Cardiac fibroblast (primary cell): ENCODE measurements around the gene SH2D5.
"Not testable (repeated sequence)": the region's sequence is repeated elsewhere in the genome, so short reads cannot be mapped to it uniquely, and the experiment has no call there.

Source experiments
- DNase-seq, 2 donors: peaks; one replicate each; pipeline versions ENCODE4 v3.0.0 to v3.0.0-alpha.2; 2010; ENCODE audit warnings: low read depth in 2 of 2
- H3K4me3 ChIP-seq, 2 donors: replicated peaks in 1 of 2; 1 replicate in 1 of 2; 2 replicates in 1 of 2; pipeline ENCODE4 v1.5.1; 2011; ENCODE audit warnings: low read depth in 2 of 2, low read length in 2 of 2, mild to moderate bottlenecking in 2 of 2, moderate library complexity in 1 of 2
- TF ChIP-seq, protein P1 (sequence below): IDR thresholded peaks from one replicate; pipeline ENCODE4 v1.5.1; 2011; ENCODE audit warnings: low read depth, mild to moderate bottlenecking, low read length, inconsistent platforms

The SH2D5 gene

DNA sequence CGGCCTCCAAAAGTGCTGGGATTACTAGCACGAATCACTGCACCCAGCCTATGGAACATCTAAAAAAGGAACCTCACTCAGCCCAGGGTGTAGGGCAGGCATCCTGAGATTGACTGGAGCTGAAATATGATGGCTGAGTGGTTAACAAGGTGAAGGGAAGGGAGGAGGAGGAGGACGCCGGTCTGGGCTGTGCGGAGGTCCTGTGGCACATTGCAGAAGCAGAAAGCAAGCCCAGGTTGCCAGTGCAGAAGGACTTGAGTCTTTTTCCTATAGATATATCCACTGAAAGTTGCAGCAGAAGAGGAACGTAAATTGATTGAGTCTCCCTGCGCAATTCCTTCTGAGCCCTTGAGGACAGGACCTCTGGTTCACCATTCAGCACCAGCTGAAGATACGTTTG lies 13.2 kb downstream of the SH2D5 start:
- DNase-seq, result no peak
- H3K4me3 ChIP-seq, result no peak overlapping the region
- TF ChIP-seq, protein P1, sequence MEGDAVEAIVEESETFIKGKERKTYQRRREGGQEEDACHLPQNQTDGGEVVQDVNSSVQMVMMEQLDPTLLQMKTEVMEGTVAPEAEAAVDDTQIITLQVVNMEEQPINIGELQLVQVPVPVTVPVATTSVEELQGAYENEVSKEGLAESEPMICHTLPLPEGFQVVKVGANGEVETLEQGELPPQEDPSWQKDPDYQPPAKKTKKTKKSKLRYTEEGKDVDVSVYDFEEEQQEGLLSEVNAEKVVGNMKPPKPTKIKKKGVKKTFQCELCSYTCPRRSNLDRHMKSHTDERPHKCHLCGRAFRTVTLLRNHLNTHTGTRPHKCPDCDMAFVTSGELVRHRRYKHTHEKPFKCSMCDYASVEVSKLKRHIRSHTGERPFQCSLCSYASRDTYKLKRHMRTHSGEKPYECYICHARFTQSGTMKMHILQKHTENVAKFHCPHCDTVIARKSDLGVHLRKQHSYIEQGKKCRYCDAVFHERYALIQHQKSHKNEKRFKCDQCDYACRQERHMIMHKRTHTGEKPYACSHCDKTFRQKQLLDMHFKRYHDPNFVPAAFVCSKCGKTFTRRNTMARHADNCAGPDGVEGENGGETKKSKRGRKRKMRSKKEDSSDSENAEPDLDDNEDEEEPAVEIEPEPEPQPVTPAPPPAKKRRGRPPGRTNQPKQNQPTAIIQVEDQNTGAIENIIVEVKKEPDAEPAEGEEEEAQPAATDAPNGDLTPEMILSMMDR, result no peak

DNA sequence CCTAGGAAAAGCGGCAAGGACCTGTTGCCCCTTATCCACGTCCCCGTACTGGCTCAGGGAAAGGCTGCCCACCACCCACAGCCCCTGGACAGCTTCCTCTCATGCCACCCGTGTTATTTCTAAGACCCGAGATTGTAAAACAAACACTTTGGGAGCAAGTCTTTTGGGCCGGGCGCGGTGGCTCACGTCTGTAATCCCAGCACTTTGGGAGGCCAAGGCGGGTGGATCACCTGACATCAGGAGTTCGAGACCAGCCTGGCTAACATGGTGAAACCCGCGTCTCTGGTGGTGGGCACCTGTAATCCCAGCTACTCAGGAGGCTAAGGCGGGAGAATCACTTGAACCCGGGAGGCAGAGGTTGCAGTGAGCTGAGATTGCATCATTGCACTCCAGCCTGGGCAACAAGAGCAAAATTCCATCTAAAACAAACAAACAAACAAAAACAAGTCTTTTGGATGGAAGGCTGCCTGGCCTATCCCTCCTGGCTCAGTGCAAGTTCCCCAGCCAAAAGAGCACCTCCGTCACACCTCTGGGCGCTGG lies 14.1 kb downstream of the SH2D5 start:
- peak overlapping the region; percentile 29 to 52 for H3K4me3 ChIP-seq

GRCh38 chr1:20717452-20718342 lies 14.8 kb downstream of the SH2D5 start, which contains the start of gene KIF17:
Gene KIF17, minus strand, starts transcription at chr1:20718007. Its CDS starts 301 bp downstream, at chr1:20717706.
- DNase-seq, result peak; percentile 72 to 85
- H3K4me3 ChIP-seq, result peak within 1 kb of the TSS; percentile 34 to 52
- TF ChIP-seq, protein P1, result no peak

More for the DNA sequence above, 14.1 kb downstream of the SH2D5 start:
- not testable (repeated sequence) for DNase-seq

DNA sequence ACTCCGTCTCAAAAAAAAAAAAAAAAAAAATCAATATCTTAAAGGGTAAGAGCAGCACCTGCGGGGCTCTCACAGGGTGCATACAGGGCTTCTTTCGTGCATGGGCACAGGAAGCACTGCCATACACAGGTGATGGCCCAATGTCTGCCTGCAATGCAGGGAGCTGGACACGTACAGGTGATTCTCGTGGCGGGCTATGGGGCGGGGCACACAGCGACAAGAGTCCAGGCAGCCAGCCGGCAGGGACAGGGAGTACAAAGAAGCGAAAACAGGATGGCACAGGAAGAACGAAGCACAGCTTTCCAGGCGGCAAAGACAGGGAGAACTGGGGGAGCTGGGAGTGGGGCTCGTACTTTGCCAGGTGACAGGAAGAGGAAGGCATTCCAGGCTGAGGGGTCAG lies 16.3 kb downstream of the SH2D5 start:
- TF ChIP-seq, protein P1, result no peak

DNA sequence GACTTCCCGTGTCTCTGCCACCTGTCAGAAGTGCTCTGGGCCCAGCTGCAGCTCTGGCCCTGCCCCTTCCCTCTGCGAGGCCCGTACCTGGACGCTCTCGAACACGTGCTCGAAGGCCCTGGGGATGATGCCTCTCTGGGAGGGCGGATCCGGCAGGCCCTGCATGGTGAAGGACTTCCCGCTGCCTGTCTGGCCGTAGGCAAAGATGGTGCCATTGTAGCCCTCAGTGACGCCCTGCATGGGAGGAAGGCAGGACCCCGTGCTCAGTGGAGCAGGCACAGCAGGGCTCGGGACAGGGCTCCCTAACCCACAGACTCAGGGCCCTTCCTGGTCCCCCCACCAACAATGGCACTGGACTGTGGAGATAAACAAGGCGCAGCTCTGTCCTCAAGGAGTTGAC lies 17.1 kb downstream of the SH2D5 start:
- no peak overlapping the region for H3K4me3 ChIP-seq
- TF ChIP-seq, protein P1, result no peak
- DNase-seq, result no peak

More for the DNA sequence above, 16.3 kb downstream of the SH2D5 start:
- no peak for DNase-seq
- no peak overlapping the region for H3K4me3 ChIP-seq

- TF ChIP-seq, protein P1, result no peak
- no peak for DNase-seq
- H3K4me3 ChIP-seq, result no peak overlapping the region
Observed at GRCh38 chr1:20713440-20713839, 19.1 kb downstream of the SH2D5 start.

DNA sequence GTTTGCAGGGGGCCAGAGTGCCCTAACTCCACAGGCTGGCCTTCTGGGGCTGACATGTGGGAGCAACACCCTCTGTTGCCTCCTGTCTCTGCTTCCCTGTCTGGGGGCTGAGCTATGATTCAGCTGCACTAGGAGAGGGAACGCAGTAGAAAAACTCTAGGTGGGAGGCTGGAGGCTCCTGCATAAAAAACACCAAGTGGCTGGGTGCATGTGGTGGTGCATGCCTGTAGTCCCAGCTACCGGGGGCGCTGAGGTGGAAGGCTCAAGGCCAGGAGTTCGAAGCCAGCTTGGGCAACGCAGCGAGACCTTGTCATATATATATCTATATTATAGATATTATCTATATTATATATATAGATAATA lies 20.3 kb downstream of the SH2D5 start:
- no peak overlapping the region for H3K4me3 ChIP-seq
- DNase-seq, result no peak
- TF ChIP-seq, protein P1, result no peak
